ENCODE results near the gene KLHDC2. TPM values are rescaled to one million over a fixed set of nuclear protein-coding genes. Genes with fewer than 3 reads are reported as not detected.

The KLHDC2 gene
- polyA plus RNA-seq, 1 experiment, result 81.6 TPM

DNA sequence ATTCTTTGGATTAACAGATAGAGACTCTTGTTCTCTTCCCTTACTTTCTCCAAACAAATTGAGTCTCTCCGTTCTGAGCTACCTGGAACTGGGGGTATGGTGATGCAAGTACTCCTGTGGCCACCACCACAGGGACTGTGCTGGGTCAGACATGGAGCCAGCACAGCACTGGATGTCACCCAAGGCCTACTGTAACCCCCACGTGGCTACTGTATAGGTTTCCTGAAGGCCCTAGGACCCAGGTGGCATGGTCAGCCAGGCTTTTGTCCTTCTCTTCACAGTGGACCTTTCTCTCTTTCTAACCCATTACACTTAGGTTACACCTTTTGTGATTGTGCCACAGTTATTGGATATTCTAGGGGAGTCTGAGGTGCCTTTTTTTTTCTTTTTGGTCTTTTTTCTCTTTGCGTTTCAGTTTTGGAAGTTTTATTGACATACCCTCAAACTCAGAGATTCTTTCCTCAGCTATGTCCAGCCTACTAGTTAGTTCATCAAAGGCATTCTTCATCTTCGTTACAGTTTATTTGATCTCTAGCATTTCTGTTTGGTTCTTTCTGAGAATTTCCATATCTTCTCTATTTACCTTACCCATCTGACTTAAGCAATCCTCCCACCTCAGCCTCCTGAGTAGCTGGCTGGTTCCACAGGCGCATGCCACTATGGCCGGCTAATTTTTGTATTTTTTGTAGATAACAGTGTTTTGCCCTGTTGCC, 6.0 kb upstream of the KLHDC2 start:
- CTCF ChIA-PET, result no interaction called here

DNA sequence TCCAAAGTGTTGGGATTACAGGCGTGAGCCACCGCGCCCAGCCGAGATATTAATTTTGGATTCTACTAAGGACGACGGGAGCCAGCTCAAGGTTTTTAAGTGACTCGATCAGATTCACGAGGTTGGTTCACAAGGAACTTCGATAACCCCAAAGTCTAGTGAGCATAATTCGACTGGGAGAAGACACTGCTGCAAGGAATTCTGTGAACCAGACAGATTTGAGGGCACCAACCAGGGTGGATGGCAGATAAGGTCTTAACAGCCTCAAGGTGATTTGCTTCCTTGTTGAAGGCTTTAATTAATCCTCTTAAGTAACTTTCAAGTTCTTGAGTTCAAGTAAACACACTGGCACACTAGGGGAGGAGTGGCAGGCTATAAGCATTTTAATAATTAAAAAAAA, 1.1 kb upstream of the KLHDC2 start:
- no peaks in the 10 kb centered on the region; the same call in 1 of the 2 replicates for H3K9me3 ChIP-seq (ENCODE audit: control insufficient read depth, insufficient read depth, low read length)
- ChIA-PET CTCF (interaction anchor here (0.6 to 8.8 kb wide), 8 partner anchors 21 to 382 kb away, joined by 3 to 50 read pairs (median 4); partner anchors contain the start of gene DNAAF2), POLR2A (interaction anchor here (0.6 to 3.4 kb wide), 13 partner anchors 74 to 305 kb away, joined by 3 to 41 read pairs (median 6); partner anchors contain the start of genes DNAAF2, KLHDC1, MGAT2 and POLE2)
- no peak for DNase-seq (ENCODE audit: low read depth, low spot score)
- TF ChIP-seq, protein P1, sequence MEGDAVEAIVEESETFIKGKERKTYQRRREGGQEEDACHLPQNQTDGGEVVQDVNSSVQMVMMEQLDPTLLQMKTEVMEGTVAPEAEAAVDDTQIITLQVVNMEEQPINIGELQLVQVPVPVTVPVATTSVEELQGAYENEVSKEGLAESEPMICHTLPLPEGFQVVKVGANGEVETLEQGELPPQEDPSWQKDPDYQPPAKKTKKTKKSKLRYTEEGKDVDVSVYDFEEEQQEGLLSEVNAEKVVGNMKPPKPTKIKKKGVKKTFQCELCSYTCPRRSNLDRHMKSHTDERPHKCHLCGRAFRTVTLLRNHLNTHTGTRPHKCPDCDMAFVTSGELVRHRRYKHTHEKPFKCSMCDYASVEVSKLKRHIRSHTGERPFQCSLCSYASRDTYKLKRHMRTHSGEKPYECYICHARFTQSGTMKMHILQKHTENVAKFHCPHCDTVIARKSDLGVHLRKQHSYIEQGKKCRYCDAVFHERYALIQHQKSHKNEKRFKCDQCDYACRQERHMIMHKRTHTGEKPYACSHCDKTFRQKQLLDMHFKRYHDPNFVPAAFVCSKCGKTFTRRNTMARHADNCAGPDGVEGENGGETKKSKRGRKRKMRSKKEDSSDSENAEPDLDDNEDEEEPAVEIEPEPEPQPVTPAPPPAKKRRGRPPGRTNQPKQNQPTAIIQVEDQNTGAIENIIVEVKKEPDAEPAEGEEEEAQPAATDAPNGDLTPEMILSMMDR (IDR thresholded peaks at IDR 0.05; ENCODE audit: low read depth, low read length), result no peak
- no peaks in the 10 kb centered on the region for H3K27me3 ChIP-seq (ENCODE audit: control insufficient read depth, insufficient read depth, low read length)
- H3K27ac ChIP-seq (ENCODE audit: low read depth, low read length), result no peak overlapping the region
- H3K4me3 ChIP-seq (ENCODE audit: low read depth, low read length), result peak overlapping the region; percentile 97; the same call in 1 of the 2 replicates

More for the DNA sequence above, 6.0 kb upstream of the KLHDC2 start:
- no peaks in the 10 kb centered on the region for H3K9me3 ChIP-seq (ENCODE audit: control insufficient read depth, insufficient read depth, low read length)
- H3K27me3 ChIP-seq (ENCODE audit: control insufficient read depth, insufficient read depth, low read length), result no peaks in the 10 kb centered on the region
- POLR2A ChIA-PET, result no interaction called here
- DNase-seq (ENCODE audit: low read depth, low spot score), result no peak
- H3K4me3 ChIP-seq (ENCODE audit: low read depth, low read length), result no peak overlapping the region
- H3K27ac ChIP-seq (ENCODE audit: low read depth, low read length), result no peak overlapping the region
- TF ChIP-seq, protein P1 (IDR thresholded peaks at IDR 0.05; ENCODE audit: low read depth, low read length), result no peak

- H3K4me3 ChIP-seq (ENCODE audit: low read depth, low read length), result peak overlapping the region; percentile 97
- TF ChIP-seq, protein P1 (IDR thresholded peaks at IDR 0.05; ENCODE audit: low read depth, low read length), result no peak
- CTCF ChIA-PET, result interaction anchor here (0.6 to 8.8 kb wide), 8 partner anchors 21 to 381 kb away, joined by 3 to 50 read pairs (median 4); partner anchors contain the start of genes DNAAF2 and NEMF
- DNase-seq (ENCODE audit: low read depth, low spot score), result no peak
- no peaks in the 10 kb centered on the region for H3K27me3 ChIP-seq (ENCODE audit: control insufficient read depth, insufficient read depth, low read length)
- peak overlapping the region; percentile 96 for H3K27ac ChIP-seq (ENCODE audit: low read depth, low read length)
- H3K9me3 ChIP-seq (ENCODE audit: control insufficient read depth, insufficient read depth, low read length), result no peaks in the 10 kb centered on the region; the same call in 1 of the 2 replicates
- POLR2A ChIA-PET, result interaction anchor here (0.6 to 3.4 kb wide), 12 partner anchors 74 to 305 kb away, joined by 3 to 41 read pairs (median 6); partner anchors contain the start of genes DNAAF2, KLHDC1, MGAT2 and POLE2
Observed at GRCh38 chr14:49767270-49767570, 733 bp upstream of the KLHDC2 start.

DNA sequence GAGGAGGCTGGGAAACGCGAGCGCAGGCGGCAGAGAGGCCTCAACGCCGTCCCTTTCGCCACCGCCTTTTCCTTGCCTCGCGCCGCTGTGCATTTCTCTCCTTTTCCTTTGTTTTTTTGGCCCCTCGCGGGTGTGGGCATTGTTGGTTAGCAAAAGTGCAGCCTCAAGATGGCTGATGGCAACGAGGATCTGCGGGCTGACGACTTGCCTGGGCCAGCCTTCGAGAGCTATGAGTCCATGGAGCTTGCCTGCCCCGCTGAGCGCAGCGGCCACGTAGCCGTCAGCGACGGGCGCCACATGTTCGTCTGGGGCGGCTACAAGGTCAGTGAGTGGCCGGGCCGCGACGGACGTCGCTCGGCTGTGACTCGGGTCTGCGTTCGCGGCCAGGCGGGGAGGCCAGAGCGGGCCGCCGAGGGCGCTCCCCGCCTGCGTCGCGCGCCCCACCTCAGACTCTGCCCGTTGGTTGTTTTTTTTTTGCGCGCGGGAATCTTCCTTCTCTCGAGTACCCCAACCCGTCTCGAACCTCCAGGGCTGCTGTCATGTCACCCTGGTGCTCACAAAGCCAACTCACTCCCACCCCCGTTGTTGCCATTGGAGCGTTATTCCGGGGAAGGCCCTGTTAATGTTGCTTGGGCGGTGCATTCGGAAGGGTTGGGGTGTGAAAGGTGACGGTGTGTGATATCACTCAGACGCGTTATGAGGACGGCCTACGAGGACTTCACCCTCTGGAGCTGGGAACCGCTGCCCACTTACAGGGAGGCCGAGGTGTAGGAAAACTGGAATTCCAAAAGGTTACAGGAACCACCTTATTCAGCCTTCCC, 558 bp downstream of the KLHDC2 start:
- TF ChIP-seq, protein P1 (IDR thresholded peaks at IDR 0.05; ENCODE audit: low read depth, low read length), result no peak
- Histone ChIP-seq H3K27ac (ENCODE audit: low read depth, low read length) (peak overlapping the region; percentile 95), H3K9me3 (ENCODE audit: control insufficient read depth, insufficient read depth, low read length) (no peaks in the 10 kb centered on the region; the same call in 1 of the 2 replicates), H3K4me3 (ENCODE audit: low read depth, low read length) (peak overlapping the region; percentile 97), H3K27me3 (ENCODE audit: control insufficient read depth, insufficient read depth, low read length) (no peaks in the 10 kb centered on the region)
- POLR2A ChIA-PET, result interaction anchor here (0.6 to 3.4 kb wide), 10 partner anchors 23 to 1092 kb away, joined by 3 to 41 read pairs (median 8); partner anchors contain the start of genes DNAAF2, KLHDC1, MGAT2 and POLE2
- CTCF ChIA-PET, result interaction anchor here (0.5 to 8.8 kb wide), 8 partner anchors 22 to 307 kb away, joined by 3 to 50 read pairs (median 4); partner anchors contain the start of genes DNAAF2 and NEMF
- no peak for DNase-seq (ENCODE audit: low read depth, low spot score)

All from AG04450 (cell line).